Neural cell (in vitro differentiated cells): Measurements from ENCODE around the gene ERBB4.

Experiments
- EP300 ChIP-seq: fragments of 450-650 bp; conservative IDR thresholded peaks from 2 replicates; pipeline ENCODE4 v1.6.1; 2014; ENCODE audit warnings: antibody characterized with exemption, mild to moderate bottlenecking, moderate library complexity; ENCODE audit not compliant: poor library complexity, severe bottlenecking
- EZH2 ChIP-seq: fragments of 200-600, 300-800 bp; shearing (Covaris generic), sonication (generic); IDR thresholded peaks from 2 replicates; pipeline ENCODE4 v1.6.1; 2014; ENCODE audit warnings: antibody characterized with exemption, low read length, borderline replicate concordance, mild to moderate bottlenecking; ENCODE audit not compliant: insufficient read depth, poor library complexity, severe bottlenecking
- MXI1 ChIP-seq: fragments of 450-650 bp; conservative IDR thresholded peaks from 2 replicates; pipeline ENCODE4 v1.6.1; 2014; ENCODE audit warnings: antibody characterized with exemption, mild to moderate bottlenecking; ENCODE audit not compliant: poor library complexity, severe bottlenecking
- POLR2AphosphoS5 ChIP-seq: IDR thresholded peaks from 2 replicates; pipeline ENCODE4 v1.6.1; 2012
- RAD21 ChIP-seq: fragments of 450-650 bp; conservative IDR thresholded peaks from 2 replicates; pipeline ENCODE4 v1.6.1; 2014; ENCODE audit warnings: antibody characterized with exemption, mild to moderate bottlenecking, moderate library complexity
- REST ChIP-seq: IDR thresholded peaks from 2 replicates; pipeline ENCODE4 v1.6.1; 2012; ENCODE audit warnings: borderline replicate concordance
- SMC3 ChIP-seq: fragments of 450-650 bp; conservative IDR thresholded peaks from 2 replicates; pipeline ENCODE4 v1.6.1; 2014; ENCODE audit warnings: antibody characterized with exemption, mild to moderate bottlenecking, moderate library complexity; ENCODE audit not compliant: poor library complexity
- TAF1 ChIP-seq: IDR thresholded peaks from 2 replicates; pipeline ENCODE4 v1.6.1; 2012; ENCODE audit warnings: low read depth
- TF ChIP-seq, protein P1 (sequence below): fragments of 450-650 bp; IDR thresholded peaks from 2 replicates; pipeline ENCODE4 v1.5.1; 2014; ENCODE audit warnings: antibody characterized with exemption, mild to moderate bottlenecking, moderate library complexity; ENCODE audit not compliant: poor library complexity, severe bottlenecking

- TF ChIP-seq SMC3 (no peak), POLR2AphosphoS5 (no peak), EP300 (no peak), REST (no peak), MXI1 (no peak), RAD21 (no peak), TAF1 (no peak), EZH2 (no peak)
- TF ChIP-seq, protein P1, sequence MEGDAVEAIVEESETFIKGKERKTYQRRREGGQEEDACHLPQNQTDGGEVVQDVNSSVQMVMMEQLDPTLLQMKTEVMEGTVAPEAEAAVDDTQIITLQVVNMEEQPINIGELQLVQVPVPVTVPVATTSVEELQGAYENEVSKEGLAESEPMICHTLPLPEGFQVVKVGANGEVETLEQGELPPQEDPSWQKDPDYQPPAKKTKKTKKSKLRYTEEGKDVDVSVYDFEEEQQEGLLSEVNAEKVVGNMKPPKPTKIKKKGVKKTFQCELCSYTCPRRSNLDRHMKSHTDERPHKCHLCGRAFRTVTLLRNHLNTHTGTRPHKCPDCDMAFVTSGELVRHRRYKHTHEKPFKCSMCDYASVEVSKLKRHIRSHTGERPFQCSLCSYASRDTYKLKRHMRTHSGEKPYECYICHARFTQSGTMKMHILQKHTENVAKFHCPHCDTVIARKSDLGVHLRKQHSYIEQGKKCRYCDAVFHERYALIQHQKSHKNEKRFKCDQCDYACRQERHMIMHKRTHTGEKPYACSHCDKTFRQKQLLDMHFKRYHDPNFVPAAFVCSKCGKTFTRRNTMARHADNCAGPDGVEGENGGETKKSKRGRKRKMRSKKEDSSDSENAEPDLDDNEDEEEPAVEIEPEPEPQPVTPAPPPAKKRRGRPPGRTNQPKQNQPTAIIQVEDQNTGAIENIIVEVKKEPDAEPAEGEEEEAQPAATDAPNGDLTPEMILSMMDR = no peak
Measured at GRCh38 chr2:212083492-212083891, 455.1 kb downstream of the ERBB4 start.
